Right lobe of liver (tissue), 4 donors: ENCODE data around the gene PTGR1.

ENCODE experiments used
- CTCF ChIP-seq, 4 donors: fragments of 200-600 bp in 3 of 4; fragments of 450-650 bp in 1 of 4; IDR thresholded peaks; one replicate each; pipeline versions ENCODE4 v1.5.1 to v1.8.0; 2016 to 2022; ENCODE audit warnings: antibody characterized with exemption in 4 of 4, mild to moderate bottlenecking in 2 of 4
- POLR2A ChIP-seq: fragments of 450-650 bp; IDR thresholded peaks from one replicate; pipeline ENCODE4 v1.6.1; 2017; ENCODE audit warnings: antibody characterized with exemption, mild to moderate bottlenecking
- donor health status: DM: no; HTN: no; CAD: no.
- donor health status: DM: no; HTN: no; CAD: no.
- donor health status: DM: no; HTN: yes; CAD: no.

- TF ChIP-seq CTCF (IDR thresholded peaks at IDR 0.05): no peak
- no peak for TF ChIP-seq POLR2A
Measured at GRCh38 chr9:111586378-111586777, 13.1 kb downstream of the PTGR1 start.
